IPS-NIHi7 (cell line): Measurements from ENCODE around the gene RYK.
A peak's percentile ranks its signal among the peaks of the same experiment; 100 is the strongest.

Source experiments
- DNase-seq: peaks from one replicate; pipeline ENCODE4 v3.0.0; 2012; ENCODE audit warnings: mixed read lengths; ENCODE audit errors: extremely low spot score

Gene RYK

DNA sequence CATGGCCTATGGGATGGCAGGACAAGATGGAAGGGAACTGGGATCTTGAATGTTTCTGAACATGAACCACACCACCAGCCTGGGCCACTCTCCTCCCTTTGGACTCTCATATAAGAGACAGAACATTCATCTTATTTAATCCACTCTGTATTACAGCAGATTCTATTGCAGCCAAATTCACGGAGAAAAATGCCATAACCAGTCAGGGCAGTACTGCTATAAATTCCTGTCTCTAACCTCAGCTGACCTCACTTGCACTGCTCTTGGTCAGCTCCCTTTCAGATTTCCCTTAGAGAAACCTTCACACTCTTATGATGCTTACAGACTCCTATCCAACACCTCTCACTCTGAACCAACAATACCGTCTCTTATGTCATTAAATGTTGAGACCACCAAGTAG lies 101.4 kb downstream of the RYK start:
- no peak for DNase-seq

DNA sequence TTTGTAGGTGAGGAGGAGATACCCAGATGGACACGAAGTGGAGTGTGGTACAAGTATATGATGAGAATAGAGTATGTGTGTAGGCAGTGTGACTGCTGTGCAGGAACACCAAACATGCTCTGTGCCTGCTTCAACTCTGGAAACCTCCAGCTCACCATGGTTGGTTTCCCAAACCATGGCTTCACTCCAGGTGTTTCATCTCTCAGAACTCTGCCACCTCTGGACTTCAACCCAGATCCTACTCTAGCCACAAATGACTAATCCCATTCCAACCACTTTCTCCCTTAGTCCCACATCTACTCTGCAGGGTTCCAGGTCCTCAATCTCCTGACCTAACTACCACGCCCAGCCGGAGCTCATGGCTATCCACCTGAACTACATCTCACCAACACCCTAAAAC lies 102.1 kb downstream of the RYK start:
- DNase-seq = no peak

DNA sequence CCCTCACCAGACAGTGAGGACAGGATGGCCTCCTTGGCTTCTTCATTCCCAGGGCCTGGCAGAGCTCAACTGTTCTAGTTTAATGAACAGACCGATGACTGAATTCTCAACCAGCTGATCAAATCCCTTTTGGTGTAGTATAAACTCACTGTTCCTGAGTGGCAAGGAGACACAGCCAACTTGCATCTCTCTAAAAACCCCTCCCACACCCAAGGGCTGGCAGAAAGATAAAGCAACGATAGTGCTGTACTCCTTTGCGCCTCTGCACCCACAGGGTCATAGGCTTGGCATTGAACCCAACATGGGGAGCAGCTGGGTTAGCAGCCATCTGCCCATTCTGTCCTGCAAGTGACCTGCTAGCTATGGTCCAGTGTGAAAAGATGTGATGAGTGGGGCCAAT lies 103.2 kb downstream of the RYK start:
- DNase-seq = no peak

DNA sequence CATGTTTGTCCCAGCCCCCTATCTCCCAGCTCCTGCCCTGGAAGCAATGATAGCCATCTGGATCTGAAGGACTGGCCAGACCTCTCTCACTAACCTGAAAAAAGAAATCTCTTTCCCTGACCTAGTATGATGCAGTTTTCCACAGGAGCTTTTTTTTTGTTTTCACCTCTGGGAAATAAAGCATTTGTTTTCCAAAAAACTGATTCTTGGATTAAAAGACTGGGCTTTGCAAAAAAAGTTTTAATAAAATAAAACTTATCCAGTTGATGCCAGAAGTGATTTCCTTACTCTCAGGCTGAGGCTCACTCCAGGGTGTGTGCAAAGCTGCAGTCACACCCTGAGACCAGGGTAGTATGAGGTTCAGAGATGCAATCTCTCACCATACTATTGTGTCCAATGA lies 104.0 kb downstream of the RYK start:
- DNase-seq = no peak

DNA sequence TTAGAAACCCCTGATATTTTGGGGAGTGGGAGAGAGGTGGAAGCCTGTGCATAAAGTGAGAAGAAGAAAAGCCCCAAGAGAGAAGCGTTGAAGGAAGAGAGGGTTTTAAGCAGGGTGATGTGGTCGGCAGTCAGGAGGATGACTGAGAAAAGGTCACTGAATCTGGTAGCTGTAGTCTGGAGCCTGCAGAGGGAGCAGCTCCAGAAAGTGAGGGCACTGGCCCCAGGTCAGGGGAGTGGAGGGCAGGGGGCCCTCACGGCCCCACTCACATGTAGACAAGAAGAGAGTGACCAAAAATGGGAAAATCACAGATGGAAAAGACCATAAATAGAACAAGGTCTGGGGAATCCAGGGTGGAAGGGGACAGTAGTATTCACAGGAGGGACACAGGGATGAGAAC lies 105.5 kb downstream of the RYK start:
- peak; percentile 45 for DNase-seq

DNA sequence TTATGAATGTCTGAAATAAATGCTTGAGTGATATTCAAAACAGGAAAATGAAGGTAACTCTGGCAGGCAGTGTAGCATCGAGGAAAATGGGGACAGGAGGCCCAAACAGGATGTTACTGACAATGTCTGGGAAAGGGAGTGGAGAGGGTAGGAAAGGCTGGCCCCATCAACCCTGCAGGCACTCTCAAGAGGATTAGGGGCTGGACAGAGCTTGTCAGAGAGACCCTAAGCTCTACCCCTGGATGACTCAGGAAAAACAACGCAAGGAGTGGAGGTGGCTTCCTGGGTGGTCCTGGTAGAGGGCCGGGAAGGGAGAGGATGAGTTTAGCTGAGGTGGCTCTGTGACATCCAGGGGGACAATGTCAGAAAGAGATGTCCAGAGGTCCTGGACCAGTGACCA lies 106.0 kb downstream of the RYK start:
- peak; percentile 37 for DNase-seq

DNA sequence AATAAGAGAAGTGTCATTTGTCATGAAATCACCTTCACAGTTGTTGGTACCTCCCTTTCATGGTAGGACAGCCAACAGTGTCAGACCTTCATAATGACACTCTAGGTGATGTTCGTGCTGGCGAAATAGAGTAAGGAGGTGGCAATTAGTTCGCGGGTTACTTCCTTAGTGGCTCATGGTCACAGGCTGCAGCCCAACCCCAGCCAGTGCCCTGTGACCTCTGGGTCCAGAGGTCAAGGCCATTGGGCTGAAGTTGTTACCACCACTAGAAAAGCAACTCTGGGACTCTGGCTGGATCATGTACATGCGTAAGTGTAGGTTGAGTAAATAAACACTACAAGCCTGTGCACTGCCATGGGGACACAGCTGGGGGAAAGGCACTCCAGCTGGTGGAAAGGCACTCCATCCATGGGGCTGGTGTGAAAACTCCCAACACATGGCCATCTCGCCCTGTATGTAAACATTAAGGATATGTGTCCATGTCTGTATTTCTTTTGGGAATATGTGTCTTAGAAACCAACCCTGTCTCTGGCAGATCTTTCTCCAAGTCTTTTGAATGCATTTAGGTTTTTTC lies 106.7 kb downstream of the RYK start:
- no peak for DNase-seq

DNA sequence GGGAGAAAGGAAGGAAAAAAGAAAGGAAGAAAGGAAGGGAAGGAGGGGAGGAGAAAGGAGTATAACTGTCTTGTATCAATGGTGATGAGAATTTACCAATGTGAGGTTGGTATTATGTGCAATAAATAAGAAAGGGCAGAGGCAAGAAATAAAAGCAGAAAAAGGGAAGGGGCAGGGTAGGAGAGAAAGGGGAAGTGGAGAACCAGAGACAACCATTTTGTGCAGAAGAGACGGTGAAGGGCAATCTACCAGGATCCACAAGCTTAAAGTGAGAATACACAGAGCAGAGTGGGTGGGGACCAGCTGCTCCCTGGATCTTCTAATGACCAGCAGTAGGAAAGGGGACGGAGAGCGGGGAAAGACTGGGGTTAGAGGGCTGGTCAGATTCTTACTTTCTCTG lies 114.1 kb downstream of the RYK start:
- DNase-seq = no peak

DNA sequence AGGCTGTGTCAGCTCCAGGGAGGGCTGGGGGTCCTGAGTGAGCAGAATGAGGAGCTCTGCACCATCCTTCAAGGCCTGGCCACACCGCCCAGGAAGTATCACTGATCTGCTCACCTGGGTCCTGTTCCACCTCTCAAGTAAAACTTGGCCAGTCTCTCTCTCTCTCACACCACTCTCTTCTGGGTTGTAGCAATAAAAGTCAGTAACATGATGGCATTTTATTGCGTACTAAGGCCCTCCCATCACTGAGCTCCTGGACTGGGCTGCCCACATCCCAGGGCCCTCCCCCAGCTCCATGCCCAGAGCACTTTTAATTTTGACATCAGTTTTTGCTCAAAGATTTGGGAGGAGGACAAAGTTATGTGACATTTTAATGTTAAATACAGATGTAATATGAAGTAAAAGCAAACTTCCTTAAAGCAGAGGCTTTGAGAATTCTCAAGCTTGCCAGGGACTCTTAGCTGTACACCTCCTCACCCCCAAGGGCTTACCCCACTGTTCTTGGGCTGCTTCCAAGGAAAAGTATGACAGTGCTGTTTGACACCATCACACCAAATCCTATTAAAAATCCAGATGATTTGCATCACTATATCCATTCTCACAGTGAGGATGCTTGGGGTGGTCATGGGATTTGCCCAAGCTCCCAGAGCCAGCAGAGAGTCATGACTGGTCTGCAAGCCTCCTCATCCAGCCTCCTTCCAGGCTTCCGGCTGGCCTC lies 115.8 kb downstream of the RYK start:
- DNase-seq = no peak

DNA sequence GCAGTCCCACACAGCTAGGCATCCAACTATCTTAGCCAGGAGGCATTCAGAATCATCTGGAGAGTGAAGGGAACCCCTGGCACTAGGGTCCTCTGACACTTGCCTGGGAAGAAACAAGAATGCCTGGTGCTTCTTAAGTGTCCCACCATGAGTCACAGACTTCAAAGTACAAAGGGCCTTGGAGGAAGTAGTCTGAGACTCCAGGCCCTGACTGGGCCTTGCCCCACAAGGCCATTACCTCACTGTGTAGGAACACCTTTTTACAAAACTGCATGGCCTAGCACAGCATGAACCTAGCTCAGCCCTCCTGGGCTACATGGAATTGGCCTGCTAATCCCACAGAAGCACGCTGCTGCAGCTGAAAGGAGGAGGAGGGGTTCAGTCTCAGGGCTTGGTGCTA lies 116.4 kb downstream of the RYK start:
- DNase-seq = no peak

DNA sequence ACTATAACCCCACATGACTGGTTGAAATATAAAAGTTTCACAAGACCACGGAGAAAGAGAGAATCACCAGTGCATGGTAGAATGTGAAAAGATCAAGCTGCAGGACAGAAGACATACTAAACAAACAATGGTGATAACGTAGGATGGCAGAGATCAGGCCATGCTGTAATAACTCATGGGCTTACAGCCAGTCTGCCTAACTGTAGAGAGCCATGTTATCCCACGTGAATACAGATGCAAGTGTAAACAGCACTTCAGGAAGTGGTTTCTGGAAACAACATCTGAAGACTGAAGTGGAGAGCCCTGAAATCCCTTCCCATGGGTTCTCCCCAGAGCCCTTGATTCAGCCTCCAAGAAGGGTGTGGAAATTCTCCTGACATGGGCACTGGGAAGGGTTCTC lies 117.7 kb downstream of the RYK start:
- no peak for DNase-seq

DNA sequence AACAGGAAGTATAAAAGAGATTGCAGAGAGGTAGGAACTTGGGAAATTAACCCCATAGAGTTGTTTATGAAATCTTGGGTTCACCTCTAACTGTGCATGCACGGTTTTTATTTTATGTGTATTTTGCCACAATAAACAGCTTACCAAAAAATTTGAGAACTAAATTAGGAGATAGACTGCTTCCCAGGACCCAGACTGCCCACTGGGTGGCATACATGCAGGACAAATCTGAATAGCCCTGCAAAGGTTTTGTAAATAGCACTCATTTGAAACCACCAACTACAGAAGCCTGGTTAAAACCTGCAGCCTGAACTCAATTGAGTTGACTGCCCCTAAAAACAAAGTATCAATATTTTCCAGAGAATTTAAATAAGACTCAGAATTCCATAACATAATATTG lies 124.5 kb downstream of the RYK start:
- DNase-seq = no peak

DNA sequence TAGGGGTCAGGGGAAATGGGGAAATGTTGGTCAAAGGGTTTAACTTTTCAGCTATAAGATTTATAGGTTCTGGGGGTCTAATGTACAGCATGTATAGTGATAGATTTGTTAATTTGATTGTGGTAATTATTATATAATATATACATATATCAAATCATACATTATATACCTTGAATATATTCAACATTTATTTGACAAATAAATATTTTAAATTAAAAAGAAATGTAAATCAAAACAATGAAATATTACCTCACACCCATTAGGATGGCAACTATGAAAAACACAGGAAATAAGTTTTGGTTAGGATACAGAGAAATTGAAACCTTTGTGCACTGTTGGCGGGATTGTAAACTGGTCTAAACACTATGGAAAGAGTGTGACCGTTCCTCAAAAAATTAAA lies 135.9 kb downstream of the RYK start:
- DNase-seq = no peak

DNA sequence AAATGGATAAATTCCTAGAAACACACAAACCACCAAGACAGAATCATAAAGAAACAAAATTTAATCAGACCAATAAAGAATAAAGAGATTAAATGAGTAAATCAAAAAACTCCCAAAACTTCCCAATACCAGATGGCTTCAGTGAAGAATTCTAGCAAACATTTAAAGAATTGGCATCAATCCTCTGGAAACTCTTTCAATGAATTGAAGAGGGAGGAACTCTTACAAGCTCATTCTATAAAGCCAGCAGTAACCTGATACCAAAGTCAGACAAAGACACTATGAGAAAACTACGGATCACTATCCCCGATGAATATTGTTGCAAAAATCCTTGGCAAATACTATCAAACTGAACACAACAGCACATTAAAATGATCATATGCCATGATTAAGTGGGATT lies 139.0 kb downstream of the RYK start:
- DNase-seq = no peak

DNA sequence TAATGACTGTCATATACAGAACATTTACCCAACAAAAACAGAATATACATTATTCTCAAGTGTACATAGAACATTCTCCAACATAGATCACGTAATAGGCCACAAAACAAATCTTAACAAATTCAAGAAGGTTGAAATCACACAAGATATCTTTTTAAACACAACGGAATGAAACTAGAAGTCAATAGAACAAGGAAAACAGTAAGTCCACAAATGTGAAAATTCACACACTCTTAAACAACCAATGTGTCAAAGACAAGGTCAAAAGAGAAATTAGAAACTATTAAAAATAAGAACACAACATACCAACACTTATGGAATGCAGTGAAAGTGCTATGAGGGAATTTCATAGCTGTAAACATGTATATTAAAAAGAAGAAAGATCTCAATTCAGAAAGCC lies 139.7 kb downstream of the RYK start:
- DNase-seq = no peak
